GM18867 (cell line): ENCODE data around the gene POLR3A.
"Not testable (repeated sequence)": the region's sequence is repeated elsewhere in the genome, so short reads cannot be mapped to it uniquely, and the experiment has no call there.

Experiments used
- ATAC-seq: cut with Tn5 transposase; IDR thresholded peaks from one replicate; pipeline ENCODE4 v1.9.1; 2021; ENCODE audit warnings: mild to moderate bottlenecking, moderate library complexity; ENCODE audit not compliant: unreplicated experiment

Gene POLR3A

DNA sequence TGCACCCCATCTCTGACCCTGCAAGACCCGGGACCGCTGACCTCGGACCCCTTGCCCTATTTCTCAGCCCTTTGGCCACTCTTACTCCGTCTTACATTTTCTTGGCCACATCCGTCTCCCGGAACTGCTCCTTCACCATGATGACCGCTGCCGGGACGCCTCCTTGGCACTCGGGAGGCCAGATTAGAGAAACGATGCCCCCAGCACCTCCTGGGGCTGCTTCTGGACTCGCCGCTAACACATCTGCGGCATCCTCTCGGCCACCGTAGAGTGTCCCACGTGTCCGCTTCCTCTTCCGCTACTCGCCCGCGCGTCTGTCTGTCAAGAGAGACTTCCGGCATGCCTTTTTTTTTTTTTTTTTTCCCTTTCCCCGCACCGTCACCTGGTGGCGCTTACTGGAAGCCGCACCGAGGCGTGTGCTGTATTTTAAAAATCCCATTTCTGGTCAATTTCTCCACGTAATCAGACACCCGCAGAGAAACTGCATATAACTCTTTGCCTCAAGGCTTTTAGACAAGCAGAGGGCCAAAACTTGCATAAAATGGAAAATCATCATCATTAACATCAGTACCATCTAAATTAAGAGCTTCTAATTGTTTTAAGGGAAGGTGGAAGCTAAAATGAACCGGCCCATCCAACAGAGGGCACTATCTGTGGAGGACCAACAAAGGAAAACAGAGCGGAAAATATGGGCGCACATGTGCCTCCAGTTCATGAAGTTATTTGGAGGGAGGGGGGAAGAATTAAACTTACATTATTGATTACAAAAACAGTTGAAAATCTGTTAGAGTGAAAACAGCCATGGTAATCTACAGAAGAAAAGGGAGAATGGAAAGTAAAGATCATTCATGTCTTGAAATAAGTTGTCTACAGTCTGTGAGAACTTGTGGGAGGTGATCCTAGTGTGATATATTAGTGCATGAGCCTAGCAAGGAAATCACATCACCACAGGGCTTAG, at the start of gene POLR3A:
TSS of gene POLR3A (minus strand) at position 247 of the 958 bp plus-strand sequence. CDS start at position 139, 108 bp downstream.
- peak; percentile 56 for ATAC-seq

DNA sequence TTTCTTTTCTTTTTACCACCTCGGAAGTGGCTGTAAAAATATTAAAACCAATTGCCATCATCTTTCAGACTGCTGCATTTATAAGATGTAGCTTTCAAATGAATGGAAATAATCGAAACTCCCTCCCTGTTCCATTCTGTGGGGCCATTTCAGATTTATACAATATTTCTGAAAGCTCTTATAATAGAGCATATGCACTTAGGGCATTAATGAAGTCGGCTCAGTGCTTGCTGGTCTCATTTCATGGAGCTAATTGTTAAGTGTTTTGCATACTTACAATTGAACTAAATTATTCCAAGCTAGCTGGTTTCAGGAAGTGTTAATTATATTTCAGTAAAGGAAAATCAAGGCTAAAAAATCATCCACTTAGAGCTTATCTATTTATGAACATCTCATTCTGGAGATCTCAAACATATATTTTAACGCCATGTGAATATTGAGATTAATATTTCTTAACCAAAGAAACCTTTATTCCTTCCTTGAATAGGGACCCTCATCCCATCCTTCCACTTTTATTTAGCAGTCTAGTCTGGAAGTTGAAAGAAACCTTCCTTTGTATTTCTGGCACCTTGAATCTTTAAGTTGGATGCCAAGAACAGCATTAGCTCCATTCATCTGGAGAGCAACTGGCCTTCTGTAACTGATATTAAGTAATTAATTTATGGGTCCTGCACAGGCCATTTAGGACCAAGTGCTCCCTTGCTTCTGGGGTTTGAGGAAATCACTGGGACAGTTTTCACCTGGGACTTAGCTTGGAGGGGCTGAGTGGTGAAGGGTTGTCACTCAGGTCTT, 49.4 kb upstream of the POLR3A start:
- no peak for ATAC-seq

DNA sequence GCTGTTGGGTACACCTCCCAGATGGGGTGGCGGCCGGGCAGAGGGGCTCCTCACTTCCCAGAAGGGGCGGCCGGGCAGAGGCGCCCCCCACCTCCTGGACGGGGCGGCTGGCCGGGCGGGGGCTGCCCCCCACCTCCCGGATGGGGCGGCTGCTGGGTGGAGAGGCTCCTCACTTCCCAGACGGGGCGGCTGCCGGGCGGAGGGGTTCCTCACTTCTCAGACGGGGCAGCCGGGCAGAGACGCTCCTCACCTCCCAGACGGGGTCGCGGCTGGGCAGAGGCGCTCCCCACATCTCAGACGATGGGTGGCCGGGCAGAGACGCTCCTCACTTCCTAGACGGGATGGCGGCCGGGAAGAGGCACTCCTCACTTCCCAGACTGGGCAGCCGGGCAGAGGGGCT, 46.5 kb upstream of the POLR3A start:
- ATAC-seq, result not testable (repeated sequence)

DNA sequence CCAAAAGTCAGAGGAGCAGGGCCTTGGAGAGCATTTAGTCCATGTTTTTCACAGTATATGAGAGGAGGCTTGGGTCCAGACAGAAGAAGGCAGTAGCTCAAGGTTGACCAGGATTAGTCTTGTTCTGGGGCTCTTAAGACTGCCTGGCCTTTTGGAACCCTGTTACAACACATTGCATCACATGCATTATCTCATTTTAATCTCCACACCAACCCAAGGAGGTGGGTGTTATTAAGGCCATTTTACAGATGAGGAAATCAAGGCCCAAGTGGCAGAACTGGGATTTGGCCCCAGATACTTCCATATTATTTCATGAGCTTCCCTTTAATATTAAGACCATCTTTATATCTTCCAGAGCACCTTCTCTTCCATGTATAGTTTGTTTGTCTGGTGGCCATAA, 43.2 kb upstream of the POLR3A start:
- ATAC-seq, result no peak

DNA sequence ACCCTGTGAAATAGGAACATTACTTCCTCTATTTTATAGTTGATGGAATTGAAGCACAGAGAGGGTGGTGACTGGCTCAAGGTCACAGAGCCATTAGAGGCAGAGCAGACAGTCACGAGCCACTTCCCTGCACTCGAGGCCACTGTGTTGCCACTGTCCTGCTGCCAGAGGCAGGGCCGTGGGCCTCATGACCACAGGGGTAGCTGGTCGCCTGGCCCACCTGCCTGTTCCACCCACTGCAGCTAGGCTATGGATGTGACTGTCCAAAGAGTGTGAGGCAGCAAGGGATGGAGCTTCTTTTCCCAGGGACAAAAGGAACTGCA, 42.5 kb upstream of the POLR3A start:
- ATAC-seq, result no peak

DNA sequence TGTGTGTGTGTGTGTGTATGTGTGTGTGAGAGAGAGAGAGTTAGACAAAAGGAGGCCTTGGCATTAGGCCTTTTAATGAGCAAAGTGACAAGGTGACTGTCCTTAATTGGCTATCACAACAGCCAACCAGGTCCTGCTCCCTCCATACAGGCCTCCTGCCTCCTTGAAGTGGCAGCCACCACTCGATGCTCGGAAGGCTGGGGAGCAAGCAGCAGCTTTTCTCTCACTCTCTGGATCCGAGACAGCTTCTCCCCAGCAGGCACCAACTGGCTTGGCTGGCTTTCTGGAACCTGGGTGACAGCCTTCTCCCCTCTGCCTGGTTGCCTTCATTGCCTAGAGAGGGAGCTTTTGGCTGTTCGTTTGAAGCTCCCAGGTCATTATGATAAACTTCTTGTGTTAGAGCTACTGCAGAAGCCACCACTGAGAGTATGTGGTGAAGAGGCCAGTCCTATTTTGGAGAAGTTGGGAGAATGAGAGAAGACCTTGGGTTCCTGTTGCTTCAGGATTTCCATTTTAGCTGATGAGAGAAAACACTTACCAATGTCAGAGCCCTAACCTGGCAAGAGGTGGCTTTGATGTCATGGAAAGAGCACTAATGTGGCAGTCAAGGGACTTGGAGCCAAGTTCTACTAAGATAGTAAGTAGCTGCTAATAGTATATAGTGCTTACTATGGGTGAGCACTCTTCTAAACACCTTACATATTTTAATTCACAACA, 42.0 kb upstream of the POLR3A start:
- no peak for ATAC-seq

DNA sequence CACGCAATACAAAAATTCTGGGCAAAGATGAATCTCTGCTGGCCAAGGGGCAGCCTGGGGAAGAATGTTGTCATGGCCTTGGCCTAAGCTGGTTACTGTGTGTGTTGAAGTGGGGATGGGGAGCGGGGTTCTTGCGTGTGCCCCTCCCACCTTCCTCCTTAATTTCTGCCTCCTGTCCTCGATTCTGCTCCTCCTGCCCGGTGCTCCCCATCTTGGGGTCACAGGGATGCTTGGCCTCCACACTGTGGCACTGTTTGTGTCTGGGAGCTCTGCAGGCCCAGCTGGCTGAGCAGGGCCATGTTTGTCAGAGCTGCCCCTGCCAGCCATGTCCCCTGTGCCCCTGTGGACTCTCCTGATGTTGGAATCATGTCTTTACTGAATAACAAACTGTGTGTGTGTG, 41.4 kb upstream of the POLR3A start:
- ATAC-seq, result no peak

DNA sequence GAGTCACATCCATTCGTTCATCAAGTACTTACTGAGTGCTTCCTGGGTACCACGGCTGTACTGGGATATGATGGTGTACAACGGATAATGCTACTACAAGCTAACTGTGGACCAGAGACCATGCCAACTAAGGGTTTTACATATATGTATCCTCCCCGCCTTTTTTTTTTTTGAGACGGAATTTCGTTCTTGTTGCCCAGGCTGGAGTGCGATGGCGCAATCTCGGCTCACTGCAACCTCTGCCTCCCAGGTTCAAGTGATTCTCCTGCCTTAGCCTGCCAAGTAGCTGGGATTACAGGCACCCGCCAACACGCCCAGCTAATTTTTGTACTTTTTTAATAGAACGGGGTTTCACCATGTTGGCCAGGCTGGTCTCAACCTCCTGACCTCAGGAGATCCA, 40.7 kb upstream of the POLR3A start:
- not testable (repeated sequence) for ATAC-seq

DNA sequence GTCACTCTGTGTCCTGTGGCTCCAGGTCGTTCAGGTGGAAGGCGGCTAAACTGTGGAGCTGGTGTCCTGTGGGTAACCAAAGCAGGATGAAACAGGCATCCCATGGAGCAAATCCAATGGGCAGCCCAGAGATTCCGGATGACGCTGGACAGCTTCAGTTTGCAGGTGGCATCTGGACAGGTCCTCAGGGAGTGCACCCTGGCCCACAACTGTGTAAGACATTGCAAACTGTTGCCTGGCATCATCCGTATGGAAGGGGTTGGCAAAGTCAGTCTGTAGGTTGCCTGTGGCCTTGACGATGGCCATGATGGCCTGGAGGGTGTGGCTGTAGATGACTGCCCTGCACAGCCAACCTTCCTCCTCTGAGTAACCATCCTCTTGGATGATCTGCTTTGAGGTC, 39.8 kb upstream of the POLR3A start:
- no peak for ATAC-seq

DNA sequence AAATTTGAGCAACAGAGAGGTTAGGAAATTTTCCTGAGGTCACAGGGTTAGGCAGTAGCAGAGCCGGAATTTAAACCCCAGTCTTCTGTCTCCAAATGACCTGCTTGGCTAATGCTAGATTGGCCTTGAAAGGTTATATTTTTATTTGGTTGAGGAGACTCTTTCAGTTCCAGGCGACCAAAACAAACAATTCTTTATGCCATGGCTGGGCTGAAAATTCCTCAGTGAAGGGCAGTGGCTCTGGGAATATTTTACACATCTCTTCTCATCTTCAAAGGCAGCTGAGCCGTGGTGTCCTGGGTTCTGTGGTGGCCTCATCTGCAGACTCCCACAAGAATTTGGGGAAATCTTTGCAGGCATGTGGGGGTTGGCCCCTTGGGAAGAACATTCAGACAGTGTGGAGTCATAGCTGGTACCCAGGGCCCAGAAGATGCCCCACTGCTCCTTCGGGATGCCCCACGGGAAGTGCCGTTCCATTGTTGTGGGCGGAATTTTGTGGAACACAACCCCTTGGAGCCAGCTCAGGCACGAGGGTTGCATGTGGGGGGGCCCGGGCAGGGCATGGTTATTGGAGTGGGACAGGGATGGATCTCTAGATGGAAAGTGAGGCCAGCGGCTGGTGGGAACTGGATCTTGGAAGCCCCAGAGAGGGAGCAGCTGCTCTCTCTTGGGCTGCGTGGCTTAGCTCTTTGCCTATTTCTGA, 37.6 kb upstream of the POLR3A start:
- no peak for ATAC-seq

DNA sequence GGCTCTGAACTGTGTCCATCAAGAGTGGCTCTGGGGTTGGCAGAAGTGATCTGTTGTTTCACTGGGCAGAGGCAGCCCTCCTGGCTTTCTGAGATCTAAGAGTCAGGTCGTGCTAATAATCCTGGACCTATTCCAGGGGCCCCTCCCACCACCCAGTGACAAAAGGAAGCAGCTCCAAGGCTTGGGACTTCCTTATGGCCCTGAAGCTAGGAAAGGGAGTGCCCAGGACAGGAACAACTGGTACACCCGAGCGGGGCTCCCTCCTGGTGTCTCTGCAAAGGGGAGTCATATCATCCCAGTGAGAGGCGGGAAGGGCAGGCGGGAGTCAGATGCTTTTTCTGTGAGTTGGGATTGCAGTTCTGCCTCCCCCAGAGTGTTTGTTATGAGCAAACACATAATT, 36.7 kb upstream of the POLR3A start:
- ATAC-seq, result no peak

DNA sequence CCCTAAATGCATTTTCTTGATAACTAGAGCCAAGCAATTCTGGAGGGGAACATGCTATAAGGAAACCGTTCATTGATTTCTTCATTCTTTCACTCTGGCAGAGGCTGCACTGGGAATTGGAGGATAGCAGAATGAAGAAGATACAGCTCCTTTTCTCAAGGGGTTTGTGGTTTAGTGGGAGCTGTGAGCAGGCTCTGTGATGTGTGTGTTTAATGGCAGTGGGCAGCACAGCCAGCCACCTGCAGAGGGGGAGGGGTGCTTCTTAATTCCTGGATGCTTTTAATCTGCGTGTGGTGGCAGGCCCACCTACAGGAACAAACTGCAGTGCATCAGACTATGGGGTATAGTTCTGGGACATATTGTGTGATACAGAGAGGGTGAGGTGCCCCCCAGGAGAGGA, 36.3 kb upstream of the POLR3A start:
- no peak for ATAC-seq

DNA sequence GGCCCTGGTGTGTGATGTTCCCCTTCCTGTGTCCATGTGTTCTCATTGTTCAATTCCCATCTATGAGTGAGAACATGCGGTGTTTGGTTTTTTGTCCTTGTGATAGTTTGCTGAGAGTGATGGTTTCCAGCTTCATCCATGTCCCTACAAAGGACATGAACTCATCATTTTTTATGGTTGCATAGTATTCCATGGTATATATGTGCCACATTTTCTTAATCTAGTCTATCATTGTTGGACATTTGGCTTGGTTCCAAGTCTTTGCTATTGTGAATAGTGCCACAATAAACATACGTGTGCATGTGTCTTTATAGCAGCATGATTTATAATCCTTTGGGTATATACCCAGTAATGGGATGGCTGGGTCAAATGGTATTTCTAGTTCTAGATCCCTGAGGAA, 35.6 kb upstream of the POLR3A start:
- ATAC-seq, result not testable (repeated sequence)

DNA sequence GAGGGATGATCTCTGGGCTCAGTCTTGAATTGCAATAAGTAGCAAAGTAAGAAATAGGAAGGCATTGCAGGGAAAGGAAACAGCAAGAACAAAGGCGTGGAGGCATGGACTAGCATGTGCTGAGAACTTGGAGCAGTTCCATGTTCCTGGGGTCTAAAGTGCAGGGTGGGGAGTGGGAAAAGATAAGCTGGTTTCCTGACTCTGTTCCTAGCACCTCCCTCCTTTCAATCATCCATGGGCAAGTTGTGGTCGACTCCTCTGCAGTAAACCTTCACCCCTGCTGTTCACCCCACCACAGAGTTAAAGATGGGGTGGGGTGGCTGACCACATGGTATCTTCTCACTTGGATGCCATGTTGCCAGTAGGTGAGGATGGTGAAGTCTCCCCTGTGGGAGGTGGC, 33.9 kb upstream of the POLR3A start:
- no peak for ATAC-seq

DNA sequence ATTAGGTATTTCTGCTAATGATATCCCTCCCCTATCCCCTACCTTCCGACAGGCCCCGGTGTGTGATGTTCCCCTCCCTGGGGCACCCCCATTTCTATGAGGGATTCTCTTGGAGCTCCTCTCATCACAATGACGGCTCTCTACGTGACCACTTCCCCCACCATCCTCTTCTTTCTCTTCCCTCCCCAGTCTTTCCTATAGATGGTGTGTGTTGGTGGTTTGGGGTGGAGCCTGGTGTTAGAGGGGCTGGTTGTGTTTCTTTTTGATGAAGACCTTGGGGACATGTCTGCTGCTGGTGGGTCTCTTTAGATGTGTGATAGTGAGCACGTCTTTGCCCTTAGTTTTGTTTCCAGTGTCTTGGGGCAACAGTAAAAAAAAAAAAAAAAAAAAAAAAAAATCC, 33.0 kb upstream of the POLR3A start:
- ATAC-seq, result no peak

DNA sequence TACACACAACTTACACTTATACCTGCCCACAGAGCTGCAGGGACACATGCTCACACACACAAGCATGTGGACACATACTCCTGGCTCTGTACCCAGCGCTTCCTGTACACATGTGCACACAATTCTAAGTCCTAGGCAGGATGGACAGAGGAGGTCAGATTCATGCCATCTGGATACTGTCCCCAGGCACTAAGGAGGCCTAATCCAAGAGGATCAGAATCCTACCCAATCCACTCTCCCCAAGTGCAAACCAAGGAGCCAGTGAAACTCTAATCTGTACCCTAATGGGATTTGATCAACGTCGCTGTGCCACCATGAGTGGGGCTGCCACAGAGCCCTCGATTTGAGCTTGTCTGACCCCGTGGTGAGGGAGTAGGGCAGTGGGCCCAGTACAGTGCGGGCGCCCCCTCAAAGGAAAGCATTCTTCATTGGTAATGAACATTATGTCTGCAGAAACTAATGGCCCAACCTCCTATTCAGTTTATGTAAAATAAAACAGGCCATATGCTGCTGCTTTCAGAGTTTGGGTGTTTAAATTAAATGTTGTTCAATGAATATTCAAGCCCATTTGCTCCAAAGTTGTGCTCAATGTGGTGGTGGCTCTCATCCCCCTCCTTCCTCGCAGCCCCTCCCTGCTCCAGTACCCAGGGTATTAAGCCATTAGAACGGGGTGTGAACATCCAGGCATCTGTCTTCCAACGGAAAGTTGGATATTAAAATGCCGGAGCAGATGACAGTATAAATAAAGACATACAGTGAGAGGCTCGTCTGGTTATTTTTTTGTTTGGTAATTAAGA, 30.8 kb upstream of the POLR3A start:
- ATAC-seq, result no peak

DNA sequence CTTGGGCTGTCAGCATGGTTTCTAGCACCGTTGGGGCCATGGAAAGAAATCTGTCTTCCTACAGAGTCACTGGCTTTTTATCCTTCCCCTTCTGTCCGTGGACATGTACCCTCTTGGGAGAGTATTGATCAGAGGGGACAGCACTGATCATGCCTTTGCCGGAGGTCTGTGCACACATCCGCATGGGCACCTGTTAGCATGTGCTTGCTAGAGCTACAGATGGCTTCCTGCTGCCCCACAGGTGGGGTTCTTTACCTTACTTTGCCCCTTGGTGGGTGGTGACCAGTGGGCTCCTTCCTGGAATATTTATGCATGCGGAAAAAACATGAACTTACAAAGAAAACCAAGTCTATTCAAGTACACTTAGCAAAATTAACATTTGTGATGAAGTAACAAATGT, 29.2 kb upstream of the POLR3A start:
- no peak for ATAC-seq

DNA sequence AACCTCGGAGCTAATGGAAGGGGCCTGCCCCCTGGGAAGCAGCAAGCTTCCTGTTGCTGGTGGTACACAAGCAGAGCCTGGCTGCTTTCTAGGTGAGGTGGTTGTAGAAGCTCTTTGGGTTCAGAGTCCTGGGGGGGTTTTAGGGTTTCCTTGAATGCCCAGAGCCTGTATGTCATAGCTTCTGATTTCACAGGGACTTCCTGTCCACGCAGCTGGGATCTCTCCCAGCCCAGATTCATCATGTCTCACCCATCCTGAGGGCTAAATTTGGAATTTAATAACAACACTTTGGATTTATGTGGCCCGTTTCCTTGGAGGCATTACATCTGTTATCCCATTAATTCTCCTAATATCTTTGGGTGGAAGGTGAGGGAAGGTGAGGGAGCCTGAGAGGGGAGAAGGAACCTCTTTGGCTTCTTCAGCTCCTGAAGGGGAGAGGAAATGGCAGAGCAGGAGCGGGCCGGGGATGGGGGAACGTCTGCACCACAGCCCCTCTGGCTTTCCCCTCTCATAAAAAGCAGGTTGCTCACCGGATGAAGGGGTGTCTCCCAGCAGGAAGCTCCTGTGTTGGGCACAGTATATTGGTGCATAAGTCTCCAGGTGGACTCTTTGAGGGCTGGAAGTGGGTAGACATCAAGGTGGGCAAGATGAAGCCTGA, 24.0 kb upstream of the POLR3A start:
- no peak for ATAC-seq

DNA sequence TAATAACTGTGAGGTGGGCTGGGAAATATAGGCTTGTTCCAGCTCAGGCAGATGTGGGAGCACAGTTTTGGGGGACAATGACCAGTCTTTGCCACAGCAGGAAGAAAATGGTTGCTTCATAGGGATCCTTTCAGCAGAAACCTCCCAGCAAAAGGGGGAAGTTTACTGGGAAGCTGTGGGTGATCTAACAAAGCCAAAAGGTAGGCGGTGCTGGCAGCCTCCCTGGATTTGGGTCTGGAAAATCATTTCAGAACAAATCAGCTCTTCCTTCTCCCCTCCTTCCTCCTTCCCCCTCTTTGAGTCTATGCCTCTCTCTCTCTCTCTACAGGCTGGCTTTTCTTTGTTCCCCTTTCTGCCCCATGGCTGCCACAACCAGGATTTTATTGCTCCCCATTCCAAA, 20.5 kb upstream of the POLR3A start:
- no peak for ATAC-seq
